A673 (cell line): Measurements from ENCODE around the gene SDF4.

Experiments
- CTCF ChIP-seq: fragments of 300-800, 200-600 bp; sonication (generic); conservative IDR thresholded peaks from 2 replicates; pipeline ENCODE4 v1.5.1; 2017; ENCODE audit warnings: low read depth, mild to moderate bottlenecking, antibody characterized with exemption, low read length, moderate library complexity, mixed read lengths
- EZH2 ChIP-seq: fragments of 200-600 bp; sonication (generic); IDR thresholded peaks from 2 replicates; pipeline ENCODE4 v1.6.1; 2017; ENCODE audit warnings: borderline replicate concordance, low read depth, mild to moderate bottlenecking, mixed read lengths, antibody characterized with exemption, low read length; ENCODE audit not compliant: poor library complexity, severe bottlenecking

- TF ChIP-seq CTCF (no peak), EZH2 (no peak)
Measured at GRCh38 chr1:1196431-1197187, 35.2 kb downstream of the SDF4 start.
